Lower leg skin (tissue), 4 donors: ENCODE results near the gene NPAS3. TPM values are rescaled to one million over a fixed set of nuclear protein-coding genes. Genes with fewer than 3 reads are reported as not detected.

Experiments used
- DNase-seq, 2 donors: peaks; one replicate each; pipeline ENCODE4 v3.0.0-alpha.2; 2019; ENCODE audit warnings: low spot score in 2 of 2
- H3K4me3 ChIP-seq: fragments of 200-600 bp; sonication (generic); 2 replicates; pipeline ENCODE4 v1.5.1; 2017; ENCODE audit warnings: mild to moderate bottlenecking, low read depth; ENCODE audit not compliant: poor library complexity, severe bottlenecking
- POLR2A ChIP-seq, 2 donors: fragments of 450-650 bp; IDR thresholded peaks; one replicate each; pipeline ENCODE4 v1.6.1; 2016 to 2017; ENCODE audit warnings: antibody characterized with exemption in 2 of 2, mild to moderate bottlenecking in 1 of 2, moderate library complexity in 1 of 2
- WGBS, 2 donors: methylation state at CpG; one replicate each; pipeline ENCODE4 v1.1.5; 2018; 5-methylcytosine and 5-hydroxymethylcytosine counted together
- intact Hi-C: fragments of 100-400 bp; cut with DNase I; formaldehyde crosslinking; loops from one replicate; pipeline ENCODE4 v1.15.0; 2023; ENCODE audit warnings: low total_unique reads
- total RNA-seq, 4 donors: library from RNA; depleted of rRNA; stranded (reverse); fragments of >200 nt; gene quantifications; one replicate each; pipeline ENCODE4 v1.1.0, GENCODE V29; 2016
- TF ChIP-seq, protein P1 (sequence below), 3 donors: fragments of 450-650 bp; IDR thresholded peaks; one replicate each; pipeline ENCODE4 v1.5.1; 2016; ENCODE audit warnings: antibody characterized with exemption in 3 of 3, mild to moderate bottlenecking in 3 of 3, moderate library complexity in 2 of 3

The NPAS3 gene
- total RNA-seq, 4 donors from 2014 or later: 0.25 to 0.29 TPM; not detected in 2

DNA sequence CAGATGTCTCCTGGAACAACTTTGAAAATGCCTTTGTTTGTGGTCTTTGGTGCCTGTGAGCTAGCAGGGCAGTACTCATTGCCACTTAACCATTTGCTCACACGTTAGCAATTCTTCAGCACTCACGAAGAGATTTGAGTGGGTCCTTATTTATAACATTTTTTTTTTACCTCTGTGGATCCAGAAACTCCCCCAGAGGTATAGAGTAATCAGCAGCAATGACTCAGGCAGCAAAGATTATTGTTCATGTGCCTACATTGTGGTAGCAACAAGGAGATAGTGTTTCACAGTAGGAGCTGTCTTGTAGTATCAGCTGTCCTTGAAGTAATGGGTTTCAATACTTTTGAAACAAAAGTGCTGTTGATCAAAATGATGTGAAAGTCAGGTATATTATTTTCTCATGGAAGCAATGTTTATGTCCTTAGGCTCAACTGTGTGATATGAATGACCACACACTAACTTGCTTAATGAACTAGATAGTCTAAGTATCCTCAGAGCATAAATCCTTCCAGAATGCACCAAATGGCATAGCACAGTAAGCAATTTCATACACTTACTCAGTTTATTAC is 708.1 kb downstream of the NPAS3 start:
- intact Hi-C loops: no loop called here
- TF ChIP-seq, protein P1, sequence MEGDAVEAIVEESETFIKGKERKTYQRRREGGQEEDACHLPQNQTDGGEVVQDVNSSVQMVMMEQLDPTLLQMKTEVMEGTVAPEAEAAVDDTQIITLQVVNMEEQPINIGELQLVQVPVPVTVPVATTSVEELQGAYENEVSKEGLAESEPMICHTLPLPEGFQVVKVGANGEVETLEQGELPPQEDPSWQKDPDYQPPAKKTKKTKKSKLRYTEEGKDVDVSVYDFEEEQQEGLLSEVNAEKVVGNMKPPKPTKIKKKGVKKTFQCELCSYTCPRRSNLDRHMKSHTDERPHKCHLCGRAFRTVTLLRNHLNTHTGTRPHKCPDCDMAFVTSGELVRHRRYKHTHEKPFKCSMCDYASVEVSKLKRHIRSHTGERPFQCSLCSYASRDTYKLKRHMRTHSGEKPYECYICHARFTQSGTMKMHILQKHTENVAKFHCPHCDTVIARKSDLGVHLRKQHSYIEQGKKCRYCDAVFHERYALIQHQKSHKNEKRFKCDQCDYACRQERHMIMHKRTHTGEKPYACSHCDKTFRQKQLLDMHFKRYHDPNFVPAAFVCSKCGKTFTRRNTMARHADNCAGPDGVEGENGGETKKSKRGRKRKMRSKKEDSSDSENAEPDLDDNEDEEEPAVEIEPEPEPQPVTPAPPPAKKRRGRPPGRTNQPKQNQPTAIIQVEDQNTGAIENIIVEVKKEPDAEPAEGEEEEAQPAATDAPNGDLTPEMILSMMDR (IDR thresholded peaks at IDR 0.05): no peak
- TF ChIP-seq POLR2A (IDR thresholded peaks at IDR 0.05): no peak
- 91 to 94% methylated on average over 2 of the region's 2 CpGs for WGBS, 2 donors
- H3K4me3 ChIP-seq: no peak overlapping the region
- no peak for DNase-seq

DNA sequence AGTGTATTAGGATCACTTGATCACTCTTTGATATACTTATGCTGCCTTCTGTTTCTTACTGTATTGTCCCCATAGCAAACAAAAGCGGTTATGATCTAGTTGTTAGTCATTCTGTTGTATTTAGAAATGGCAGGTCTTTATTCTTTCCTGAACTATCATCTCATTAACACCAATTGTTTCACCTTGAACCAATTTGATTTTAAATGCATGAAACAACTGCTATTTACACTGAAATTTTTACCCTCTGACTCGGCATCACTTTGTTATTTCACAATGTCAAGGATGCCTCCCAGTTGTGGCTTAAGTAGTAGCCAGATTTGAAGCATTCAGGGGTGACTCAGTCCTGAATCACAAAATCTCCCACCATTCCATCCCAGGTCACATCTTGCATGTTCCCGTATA is 708.7 kb downstream of the NPAS3 start:
- H3K4me3 ChIP-seq: no peak overlapping the region
- WGBS, 2 donors: 63% methylated on average over 3 of the region's 3 CpGs
- TF ChIP-seq, protein P1 (IDR thresholded peaks at IDR 0.05): no peak
- no peak for TF ChIP-seq POLR2A (IDR thresholded peaks at IDR 0.05)
- intact Hi-C loops: no loop called here
- DNase-seq: no peak

DNA sequence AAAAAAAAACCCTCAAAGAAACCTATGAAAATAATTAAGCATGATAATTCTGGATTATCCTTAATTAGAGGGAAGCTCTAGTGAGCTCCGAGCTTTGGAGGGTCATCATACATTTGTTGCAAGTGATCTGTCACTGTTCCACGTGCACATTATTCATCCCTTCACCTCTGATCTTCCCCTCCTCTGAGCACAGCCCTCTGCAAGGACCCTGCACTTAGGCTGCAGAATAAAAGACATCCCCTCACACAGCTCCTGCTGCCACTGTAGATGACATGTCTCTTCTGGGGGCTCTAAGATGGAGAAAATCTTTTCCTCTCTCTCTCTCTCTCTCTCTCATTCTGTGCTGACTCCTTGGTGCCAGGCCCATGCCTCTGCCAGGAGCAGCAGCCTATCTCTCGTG is 711.8 kb downstream of the NPAS3 start:
- WGBS, 2 donors: 68 to 76% methylated on average over 3 of the region's 3 CpGs
- H3K4me3 ChIP-seq: no peak overlapping the region
- no peak for TF ChIP-seq POLR2A (IDR thresholded peaks at IDR 0.05)
- TF ChIP-seq, protein P1 (IDR thresholded peaks at IDR 0.05): no peak
- intact Hi-C loops: no loop called here
- DNase-seq: no peak

DNA sequence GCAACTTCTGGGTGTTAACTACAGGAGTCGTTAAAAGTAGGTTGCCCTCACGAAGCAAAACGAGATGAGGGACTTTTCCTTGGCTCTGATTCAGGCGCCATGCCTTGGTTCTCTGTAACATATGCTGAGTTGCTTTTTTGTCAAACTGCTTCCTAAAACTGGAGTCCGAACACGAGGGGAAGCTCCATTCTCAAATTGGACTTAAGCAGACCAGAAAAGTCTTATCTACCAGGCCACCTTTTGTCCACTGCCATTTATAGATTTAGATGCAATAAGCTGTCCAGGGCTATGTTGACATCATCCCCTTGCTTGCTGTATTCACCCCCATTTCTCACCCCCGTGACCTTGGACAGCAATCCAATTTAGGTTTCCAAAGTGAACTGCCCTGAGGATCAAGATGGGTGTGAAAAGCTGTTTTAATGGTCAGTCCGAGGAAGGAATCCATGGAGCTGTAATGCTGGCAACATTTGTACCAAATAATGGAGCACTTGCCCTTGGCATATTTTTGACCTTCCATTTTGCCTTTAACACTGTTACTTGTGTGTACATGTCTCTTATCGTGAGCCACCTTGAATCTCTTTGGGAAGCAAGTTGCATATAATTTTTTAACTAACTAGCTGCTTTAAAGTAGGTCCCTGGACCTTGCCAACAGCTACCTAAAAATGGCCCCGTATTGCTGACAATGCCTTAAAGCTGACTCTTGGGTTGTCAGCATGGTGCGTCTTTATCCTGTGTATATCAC is 714.1 kb downstream of the NPAS3 start:
- 60 to 75% methylated on average over 11 of the region's 11 CpGs for WGBS, 2 donors
- TF ChIP-seq POLR2A (IDR thresholded peaks at IDR 0.05): no peak
- TF ChIP-seq, protein P1 (IDR thresholded peaks at IDR 0.05): no peak
- H3K4me3 ChIP-seq: no peak overlapping the region
- DNase-seq: no peak
- intact Hi-C loops: no loop called here

DNA sequence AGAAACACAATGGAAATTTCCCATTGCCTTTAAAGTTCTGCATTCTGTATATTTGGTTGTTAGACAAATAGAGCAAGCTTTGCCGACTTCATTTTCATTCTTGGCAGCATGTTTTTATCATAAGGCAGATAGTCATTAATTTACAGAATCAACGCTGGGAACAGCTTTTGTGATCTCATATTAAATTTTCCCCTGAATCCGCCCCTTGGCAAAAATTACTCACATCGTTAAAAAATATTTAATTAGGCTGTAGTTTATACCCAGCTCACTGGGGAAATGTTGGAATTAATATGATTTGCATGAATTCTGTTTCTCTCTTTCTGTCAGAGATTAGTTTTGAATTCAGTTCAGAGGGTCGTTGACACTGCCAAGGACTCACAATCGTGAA is 714.6 kb downstream of the NPAS3 start:
- DNase-seq: no peak

More for the DNA sequence above, 714.6 kb downstream of the NPAS3 start:
- TF ChIP-seq, protein P1 (IDR thresholded peaks at IDR 0.05): no peak
- no peak for TF ChIP-seq POLR2A (IDR thresholded peaks at IDR 0.05)
- 41 to 54% methylated on average over 6 of the region's 6 CpGs for WGBS, 2 donors
- H3K4me3 ChIP-seq: no peak overlapping the region
- intact Hi-C loops: no loop called here
